Adrenal gland (tissue), 12 donors: ENCODE results near the gene FOSL2. TPM values are rescaled to one million over a fixed set of nuclear protein-coding genes. Genes with fewer than 3 reads are reported as not detected.
A peak's percentile ranks its signal among the peaks of the same experiment; 100 is the strongest.

Source experiments
- DNase-seq, 7 donors: peaks; one replicate each; pipeline ENCODE4 v3.0.0-alpha.2; 2019 to 2020
- H3K27ac ChIP-seq, 5 donors: fragments of 200-600 bp; sonication (generic) in 4 of 5; 1 replicate in 3 of 5; 2 replicates in 2 of 5; pipeline versions ENCODE4 v1.5.1 to v1.8.0; 2016 to 2020; ENCODE audit warnings: mild to moderate bottlenecking in 1 of 5
- H3K27me3 ChIP-seq: fragments of 200-600 bp; 2 replicates; pipeline ENCODE4 v1.8.0; 2021
- H3K36me3 ChIP-seq, 2 donors: fragments of 200-600 bp; replicated peaks in 1 of 2; 1 replicate in 1 of 2; 2 replicates in 1 of 2; pipeline versions ENCODE4 v1.5.1 to v1.8.0; 2018 to 2022
- H3K4me1 ChIP-seq, 2 donors: fragments of 200-600 bp; replicated peaks in 1 of 2; 1 replicate in 1 of 2; 2 replicates in 1 of 2; pipeline versions ENCODE4 v1.5.1 to v1.8.0; 2018 to 2021
- H3K4me3 ChIP-seq, 4 donors: fragments of 200-600 bp; sonication (generic) in 3 of 4; one replicate each; pipeline ENCODE4 v1.5.1; 2016 to 2018
- H3K9me3 ChIP-seq, 3 donors: fragments of 200-600 bp; sonication (generic) in 1 of 3; replicated peaks in 1 of 3; 1 replicate in 2 of 3; 2 replicates in 1 of 3; pipeline versions ENCODE4 v1.5.1 to v1.8.0; 2016 to 2021
- POLR2A ChIP-seq, 2 donors: fragments of 450-650 bp; IDR thresholded peaks; one replicate each; pipeline ENCODE4 v1.6.1; 2017; ENCODE audit warnings: antibody characterized with exemption in 2 of 2, mild to moderate bottlenecking in 2 of 2, moderate library complexity in 1 of 2
- WGBS, 4 donors: extraction: QIAGEN DNeasy Blood & Tissue Kit in 2 of 4; methylation state at CpG; one replicate each; pipeline versions ENCODE4 v1.1.5 to v1.1.7; 2013 to 2017; 5-methylcytosine and 5-hydroxymethylcytosine counted together
- intact Hi-C, 2 donors: fragments of 100-400 bp; cut with DNase I; formaldehyde crosslinking; loops; one replicate each; pipeline versions ENCODE4 v1.14.1 to v1.15.0; 2022 to 2023
- polyA plus RNA-seq, 3 donors: library from polyadenylated mRNA; stranded (reverse); fragments of 200-250 nt in 2 of 3; fragments of 350-450 nt in 1 of 3; fragmentation: Illumina TruSeq in 1 of 3; extraction: RNeasy Lipid Tissue Mini Kit (QIAGEN cat#74804) in 1 of 3; gene quantifications; one replicate each; pipeline ENCODE4 v1.2.3, GENCODE V29; 2013 to 2014
- total RNA-seq, 9 donors: library from RNA; depleted of rRNA in 4 of 9; stranded (reverse); fragments of >200 nt in 4 of 9; fragments of 120-200 nt in 1 of 9; fragmentation: NEBNext Ultra II Directional in 1 of 9; extraction: Animal tissue kit (Norgen Biotek cat#: 25700) in 1 of 9; gene quantifications; one replicate each; pipeline versions ENCODE4 v1.1.0 to v1.2.4, GENCODE V29; 2013 to 2023
- TF ChIP-seq, protein P1 (sequence below), 6 experiments: fragments of 450-650 bp in 4 of 6; fragments of 200-600 bp in 2 of 6; sonication (generic) in 1 of 6; IDR thresholded peaks; 1 replicate in 5 of 6; 2 replicates in 1 of 6; pipeline versions ENCODE4 v1.5.1 to v1.8.0; 2016 to 2021; ENCODE audit warnings: antibody characterized with exemption in 6 of 6, mild to moderate bottlenecking in 2 of 6, moderate library complexity in 1 of 6
- donor health status: healthy with polysubstance abuse.
- donor health status: Bipolar disorder and iron deficiency.
- donor health status: DM: yes; HTN: yes; CAD: no.
- donor health status: DM: no; HTN: no; CAD: no.
- donor health status: DM: no; HTN: no; CAD: no.
- donor health status: DM: yes; HTN: yes; CAD: no.

Gene FOSL2
- total and polyA plus RNA-seq, 12 donors = 66.9 to 760 (median 413) TPM

DNA sequence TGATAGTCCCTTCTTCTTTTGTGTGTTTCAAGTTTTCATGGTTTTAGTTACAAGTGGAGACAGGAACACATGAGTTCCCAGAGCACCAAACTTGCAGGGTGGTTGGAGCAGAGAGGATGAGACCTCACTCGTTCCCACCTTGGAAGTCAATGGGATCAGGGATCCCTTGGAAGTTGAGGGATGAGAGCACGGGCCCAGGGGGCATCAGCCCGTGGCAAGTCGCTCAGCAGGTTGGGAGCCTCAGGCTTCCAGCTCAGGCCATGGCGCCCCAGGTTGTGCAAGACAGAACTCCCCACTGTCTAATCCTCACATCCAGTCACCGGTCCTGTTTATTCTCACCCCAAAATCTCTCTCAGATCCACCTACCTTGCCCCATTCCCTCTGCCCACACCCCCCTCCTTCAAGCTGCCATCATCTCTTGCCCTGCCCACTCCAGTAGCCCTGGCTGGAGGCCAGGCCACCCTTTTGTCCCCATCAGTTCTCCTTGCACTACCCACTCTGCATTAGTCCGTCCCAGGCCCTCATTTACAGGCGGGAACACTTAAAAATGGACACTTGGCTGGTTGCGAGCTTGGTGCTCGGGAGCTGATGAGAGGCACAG is 37.6 kb upstream of the FOSL2 start:
- H3K9me3 ChIP-seq = no peaks in the 10 kb centered on the region
- intact Hi-C loops = no loop called here
- H3K4me1 ChIP-seq = peaks cover 14 to 17% of the 10 kb centered on the region in 2 donors
- no peak overlapping the region for H3K4me3 ChIP-seq
- 90 to 97% (median 97%) methylated on average over 9 to 10 of the region's 10 CpGs for WGBS, 4 donors
- H3K27me3 ChIP-seq = no peaks in the 10 kb centered on the region
- peak overlapping the region in 3 of 5 donors; percentile 61 to 87 (median 86) for H3K27ac ChIP-seq
- no peak for DNase-seq
- H3K36me3 ChIP-seq = no peaks in the 10 kb centered on the region
- TF ChIP-seq, protein P1, sequence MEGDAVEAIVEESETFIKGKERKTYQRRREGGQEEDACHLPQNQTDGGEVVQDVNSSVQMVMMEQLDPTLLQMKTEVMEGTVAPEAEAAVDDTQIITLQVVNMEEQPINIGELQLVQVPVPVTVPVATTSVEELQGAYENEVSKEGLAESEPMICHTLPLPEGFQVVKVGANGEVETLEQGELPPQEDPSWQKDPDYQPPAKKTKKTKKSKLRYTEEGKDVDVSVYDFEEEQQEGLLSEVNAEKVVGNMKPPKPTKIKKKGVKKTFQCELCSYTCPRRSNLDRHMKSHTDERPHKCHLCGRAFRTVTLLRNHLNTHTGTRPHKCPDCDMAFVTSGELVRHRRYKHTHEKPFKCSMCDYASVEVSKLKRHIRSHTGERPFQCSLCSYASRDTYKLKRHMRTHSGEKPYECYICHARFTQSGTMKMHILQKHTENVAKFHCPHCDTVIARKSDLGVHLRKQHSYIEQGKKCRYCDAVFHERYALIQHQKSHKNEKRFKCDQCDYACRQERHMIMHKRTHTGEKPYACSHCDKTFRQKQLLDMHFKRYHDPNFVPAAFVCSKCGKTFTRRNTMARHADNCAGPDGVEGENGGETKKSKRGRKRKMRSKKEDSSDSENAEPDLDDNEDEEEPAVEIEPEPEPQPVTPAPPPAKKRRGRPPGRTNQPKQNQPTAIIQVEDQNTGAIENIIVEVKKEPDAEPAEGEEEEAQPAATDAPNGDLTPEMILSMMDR (IDR thresholded peaks at IDR 0.05) = no peak
- no peak for TF ChIP-seq POLR2A (IDR thresholded peaks at IDR 0.05)

DNA sequence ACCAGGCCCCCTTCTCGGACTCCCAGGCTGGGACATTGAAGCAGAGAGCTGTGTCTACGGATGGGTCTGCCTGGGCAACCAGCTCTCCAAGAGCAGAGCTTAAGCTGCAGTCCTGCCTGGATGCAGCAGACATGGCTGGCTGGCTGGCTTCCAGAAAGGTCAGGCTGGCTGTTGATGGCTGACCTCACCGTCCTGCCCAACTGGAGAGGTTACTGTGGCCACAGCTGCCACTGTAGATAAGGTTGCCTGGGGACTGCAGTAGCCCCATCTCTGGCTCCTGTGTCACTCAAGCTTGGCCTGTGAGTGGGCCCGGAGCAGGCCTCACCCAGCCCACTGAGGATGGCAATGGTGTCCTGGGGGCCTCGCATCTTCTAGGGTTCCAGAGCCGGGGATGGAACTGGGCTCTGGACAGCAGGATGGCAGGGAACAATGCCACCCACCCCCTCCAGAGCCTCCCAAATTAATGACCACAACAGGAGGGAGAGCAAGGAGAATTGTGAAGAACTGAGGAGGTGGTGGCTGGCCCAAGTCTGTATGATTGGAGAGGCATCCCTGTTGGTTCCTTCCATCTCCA is 37.0 kb upstream of the FOSL2 start:
- 73 to 80% (median 75%) methylated on average over 2 to 6 of the region's 6 CpGs for WGBS, 4 donors
- H3K27me3 ChIP-seq = no peaks in the 10 kb centered on the region
- H3K4me3 ChIP-seq = no peak overlapping the region
- TF ChIP-seq, protein P1 (IDR thresholded peaks at IDR 0.05) = no peak
- no peak for TF ChIP-seq POLR2A (IDR thresholded peaks at IDR 0.05)
- peaks cover 14 to 17% of the 10 kb centered on the region in 2 donors for H3K4me1 ChIP-seq
- H3K27ac ChIP-seq = peak overlapping the region; percentile 53 to 87 (median 69)
- H3K36me3 ChIP-seq = no peaks in the 10 kb centered on the region
- no peaks in the 10 kb centered on the region for H3K9me3 ChIP-seq
- DNase-seq = peak; percentile 78 to 96 (median 90)
- intact Hi-C loops = no loop called here

DNA sequence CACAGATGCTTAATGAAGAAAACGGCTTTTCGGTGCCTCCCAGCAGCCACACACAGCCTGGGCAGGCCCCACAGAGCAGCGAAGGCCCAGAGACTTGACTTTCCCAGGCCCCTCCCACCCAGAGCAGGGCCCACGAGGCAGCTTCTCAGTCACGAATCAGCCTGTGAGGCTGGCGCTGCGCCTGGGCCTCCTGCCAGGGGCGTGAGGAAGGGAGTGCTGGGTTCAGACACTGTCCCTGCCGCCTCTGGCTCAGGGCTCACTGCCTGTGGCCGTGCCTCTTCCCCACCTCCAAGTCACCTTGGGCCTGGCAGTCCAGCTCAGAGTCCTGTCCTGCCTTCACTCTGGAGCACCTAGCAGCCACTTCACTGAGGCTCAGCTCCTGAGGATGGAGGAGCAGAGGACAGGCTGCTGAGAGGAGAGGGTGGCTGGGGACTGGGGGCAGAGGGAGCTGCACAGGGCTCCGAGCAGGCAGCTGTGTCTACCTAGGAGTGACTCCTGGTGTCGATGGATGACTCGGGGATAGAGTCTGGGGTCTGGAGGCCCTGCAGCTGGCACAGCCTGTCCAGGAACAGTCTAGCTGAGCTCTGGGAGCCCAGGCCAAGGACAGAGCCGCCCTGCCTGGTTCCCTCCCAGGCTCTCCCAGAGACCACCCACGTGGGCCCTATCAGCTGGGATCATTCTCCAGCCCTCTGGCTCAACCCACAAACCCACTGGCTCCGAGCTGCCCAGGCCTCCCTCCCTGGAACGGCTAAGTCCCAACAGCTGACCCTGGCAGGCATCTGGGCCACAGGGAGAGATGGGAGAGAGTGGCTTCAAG is 36.4 kb upstream of the FOSL2 start:
- Histone ChIP-seq H3K27ac (peak overlapping the region; percentile 53 to 87 (median 69)), H3K36me3 (no peaks in the 10 kb centered on the region), H3K4me1 (peaks cover 14 to 23% of the 10 kb centered on the region in 2 donors), H3K9me3 (no peaks in the 10 kb centered on the region), H3K4me3 (no peak overlapping the region), H3K27me3 (no peaks in the 10 kb centered on the region)
- WGBS, 4 donors = 0 to 36% (median 30%) methylated on average over 2 to 17 of the region's 17 CpGs
- TF ChIP-seq, protein P1 (IDR thresholded peaks at IDR 0.05) = no peak
- TF ChIP-seq POLR2A (IDR thresholded peaks at IDR 0.05) = no peak
- intact Hi-C loops = no loop called here
- peak; percentile 94 to 97 (median 96) for DNase-seq

DNA sequence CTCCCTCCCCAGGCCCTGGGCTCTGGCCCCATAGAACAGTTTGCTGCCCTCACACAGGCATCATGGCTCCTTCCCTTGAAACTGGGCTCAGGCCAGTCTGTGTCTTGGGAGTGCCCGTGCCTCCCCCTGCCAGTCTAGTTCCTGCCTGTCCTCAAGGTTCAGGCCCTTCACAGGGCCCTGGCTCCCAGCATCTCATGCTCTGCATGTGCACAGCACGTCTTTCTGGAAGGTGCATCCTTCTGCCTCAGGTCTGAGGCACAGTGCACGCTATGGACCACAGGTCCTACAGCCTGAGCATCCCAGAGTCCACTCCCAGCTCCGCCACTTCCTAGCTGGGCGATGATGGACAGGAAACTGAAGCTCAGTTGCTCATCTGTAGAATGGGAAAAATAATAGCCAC is 35.6 kb upstream of the FOSL2 start:
- Histone ChIP-seq H3K4me3 (no peak overlapping the region), H3K27me3 (no peaks in the 10 kb centered on the region), H3K36me3 (no peaks in the 10 kb centered on the region), H3K9me3 (no peaks in the 10 kb centered on the region), H3K4me1 (peaks cover 14 to 23% of the 10 kb centered on the region in 2 donors), H3K27ac (peak overlapping the region in 3 of 5 donors; percentile 61 to 87 (median 86))
- intact Hi-C loops = no loop called here
- 93 to 96% (median 94%) methylated on average over 5 of the region's 5 CpGs for WGBS, 4 donors
- TF ChIP-seq POLR2A (IDR thresholded peaks at IDR 0.05) = no peak
- TF ChIP-seq, protein P1 (IDR thresholded peaks at IDR 0.05) = no peak
- DNase-seq = no peak
